ENCODE data around the gene BCAR1.
"Not testable (repeated sequence)": the region's sequence is repeated elsewhere in the genome, so short reads cannot be mapped to it uniquely, and the experiment has no call there.

Gene BCAR1

DNA sequence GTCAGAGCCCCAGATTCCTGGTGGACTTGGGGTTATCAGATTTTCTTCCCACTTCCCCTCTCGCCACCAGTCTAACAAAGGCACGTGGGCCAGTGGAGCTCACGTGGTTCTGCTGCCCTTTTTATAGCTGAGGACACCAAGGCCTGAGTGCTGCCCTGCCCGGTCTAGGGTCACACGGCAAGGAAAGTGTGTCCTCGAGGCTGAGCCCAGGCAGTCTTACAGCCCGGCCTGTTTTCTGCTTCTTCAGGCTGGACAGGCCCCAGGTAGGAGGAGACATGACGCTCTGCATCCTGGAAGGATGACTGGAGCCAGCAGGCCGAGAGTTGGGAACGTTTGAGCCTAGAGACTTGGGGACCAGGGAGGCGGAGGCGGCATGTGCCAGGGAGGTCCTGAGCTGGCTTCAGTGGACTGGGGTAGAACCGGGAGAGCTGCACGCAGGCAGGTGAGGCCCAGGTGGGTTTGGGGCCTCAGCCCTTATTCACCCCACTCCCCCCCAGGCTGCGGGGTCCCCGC, 29.1 kb downstream of the BCAR1 start:
- DNase-seq, result no peak

DNA sequence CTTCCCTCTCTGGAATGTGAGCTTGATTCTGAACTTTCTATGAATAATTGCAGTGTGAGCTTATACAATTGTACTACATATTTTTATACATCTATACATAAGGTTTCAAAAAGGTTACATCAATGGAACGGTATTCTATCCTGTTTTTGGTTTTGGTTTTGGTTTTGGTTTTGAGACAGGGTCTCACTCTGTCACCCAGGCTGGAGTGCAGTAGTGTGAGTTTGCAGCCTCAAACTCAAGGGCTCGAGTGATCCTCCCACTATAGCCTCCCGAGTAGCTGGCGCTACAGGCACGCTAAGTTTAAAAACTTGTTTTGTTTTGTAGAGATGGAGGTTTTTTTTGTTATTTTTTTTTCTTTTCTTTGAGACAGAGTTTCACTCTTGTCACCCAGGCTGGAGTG, 31.6 kb downstream of the BCAR1 start:
- DNase-seq, result no peak

DNA sequence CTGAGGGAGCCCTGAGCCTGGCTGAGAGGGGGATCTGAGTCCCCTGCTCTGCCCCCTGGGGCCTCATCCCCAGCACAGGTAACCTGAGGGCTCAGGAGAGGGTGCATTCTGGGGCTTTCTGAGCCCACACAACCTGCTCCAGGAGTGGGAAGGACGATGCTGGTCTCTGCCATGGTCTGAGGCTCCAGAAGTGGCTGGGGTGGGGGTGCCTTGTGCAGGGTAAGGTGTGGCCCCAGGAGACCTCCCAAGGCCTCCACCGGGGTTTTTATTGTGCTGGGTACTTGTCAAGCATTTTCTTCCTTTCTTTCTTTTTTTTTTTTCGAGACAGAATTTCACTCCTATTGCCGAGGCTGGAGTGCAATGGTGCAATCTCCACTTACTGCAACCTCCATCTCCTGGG, 32.3 kb downstream of the BCAR1 start:
- DNase-seq, result no peak

DNA sequence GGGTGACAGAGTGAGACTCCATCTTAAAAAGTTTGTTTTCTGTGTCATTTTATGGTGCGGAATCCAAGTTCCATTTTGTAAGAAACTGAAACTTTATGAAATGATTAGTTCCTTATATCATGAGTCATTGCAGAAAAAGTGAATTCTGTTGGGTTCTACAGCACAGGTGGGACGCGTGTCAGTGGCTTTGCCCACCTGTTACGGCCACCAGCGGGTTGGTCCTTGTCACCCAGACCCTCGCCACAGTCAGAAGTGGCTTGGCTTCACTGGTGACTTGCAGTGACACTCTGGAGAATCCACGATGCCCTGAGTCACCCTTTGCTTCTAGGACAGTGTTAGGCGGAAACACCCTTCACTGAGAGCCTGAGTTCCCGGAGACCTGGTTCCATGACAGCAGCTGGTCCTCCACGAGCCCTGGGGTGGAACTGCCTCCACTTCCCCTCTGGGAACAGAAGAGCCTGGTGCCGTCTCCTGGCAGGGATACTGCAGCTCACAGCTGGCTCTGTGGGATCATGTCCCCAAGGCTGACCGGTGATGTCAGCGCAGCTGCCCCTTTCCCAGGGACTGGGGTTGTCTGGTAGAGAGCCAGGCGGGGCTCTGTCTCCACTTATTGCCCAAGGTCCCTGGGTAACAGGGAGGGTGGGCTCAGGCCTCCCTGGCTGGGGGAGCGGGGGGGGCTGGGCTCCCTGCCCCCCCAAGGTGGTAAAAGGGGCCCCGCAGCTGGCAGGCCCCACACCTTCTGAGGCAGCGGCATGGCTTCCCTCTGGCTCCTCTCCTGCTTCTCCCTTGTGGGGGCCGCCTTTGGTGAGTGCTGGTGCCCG, 33.0 kb downstream of the BCAR1 start, which contains the start of gene CTRB1:
Gene CTRB1 (plus strand): TSS at position 733 of the 821 bp plus-strand sequence. CDS start 20 bp downstream, at position 753.
- DNase-seq, result no peak

DNA sequence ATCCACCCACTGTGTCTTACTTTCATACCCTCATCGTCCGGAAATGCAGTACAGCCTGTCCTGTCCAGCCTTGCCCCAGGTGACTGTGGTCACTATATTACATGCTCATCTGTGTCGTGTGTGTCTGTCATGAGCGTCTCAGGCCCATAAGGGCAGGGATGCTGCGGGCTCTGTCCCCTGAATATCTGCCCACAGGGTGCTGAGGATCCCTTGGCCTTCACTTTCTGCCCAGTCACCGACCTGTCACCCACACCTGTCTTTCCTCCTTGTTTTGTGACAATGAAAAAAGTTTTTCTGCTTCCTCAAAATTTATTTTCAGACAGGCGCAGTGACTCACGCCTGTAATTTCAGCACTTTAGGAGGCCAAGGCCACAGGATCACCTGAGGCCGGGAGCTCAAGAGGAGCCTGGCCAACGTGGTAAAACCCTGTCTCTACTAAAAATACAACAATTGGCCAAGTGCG, 34.0 kb downstream of the BCAR1 start:
- DNase-seq, result no peak

DNA sequence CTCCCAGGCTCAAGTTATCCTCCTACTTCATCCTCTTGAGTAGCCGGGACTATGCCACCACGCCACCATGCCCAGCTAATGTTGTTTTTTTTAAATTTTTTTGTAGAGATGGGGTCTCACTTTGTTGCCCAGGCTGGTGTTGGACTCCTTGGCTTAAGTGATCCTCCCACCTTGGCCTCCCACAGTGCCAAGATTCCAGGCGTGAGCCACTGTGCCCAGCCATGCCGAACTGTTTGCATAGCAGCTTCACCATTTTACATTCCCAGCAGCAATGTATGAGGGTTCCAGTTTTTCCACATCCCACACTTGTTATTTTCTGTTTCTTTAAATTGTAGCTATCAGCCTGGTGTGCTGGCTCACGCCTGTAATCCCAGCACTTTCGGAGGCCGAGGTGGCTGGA, 34.8 kb downstream of the BCAR1 start:
- DNase-seq, result no peak

DNA sequence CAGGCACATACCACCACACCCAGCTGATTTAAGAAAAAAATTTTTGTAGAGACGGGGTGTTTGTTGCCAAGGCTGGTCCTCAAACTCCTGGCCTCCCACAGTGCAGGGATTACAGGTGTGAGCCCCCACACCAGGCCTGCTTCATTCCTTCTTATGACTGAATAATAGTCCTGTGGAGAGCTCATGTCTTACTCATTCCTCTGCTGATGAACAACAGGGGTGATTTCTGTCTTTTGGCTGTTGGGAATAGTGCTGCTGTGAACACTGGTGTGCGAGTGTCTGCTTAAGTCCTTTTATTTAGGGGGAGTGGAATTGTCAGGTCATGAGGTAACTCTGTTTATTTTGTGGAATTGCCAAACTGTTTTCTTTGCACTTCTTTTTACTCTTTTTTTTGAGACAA, 35.3 kb downstream of the BCAR1 start:
- DNase-seq, result no peak

DNA sequence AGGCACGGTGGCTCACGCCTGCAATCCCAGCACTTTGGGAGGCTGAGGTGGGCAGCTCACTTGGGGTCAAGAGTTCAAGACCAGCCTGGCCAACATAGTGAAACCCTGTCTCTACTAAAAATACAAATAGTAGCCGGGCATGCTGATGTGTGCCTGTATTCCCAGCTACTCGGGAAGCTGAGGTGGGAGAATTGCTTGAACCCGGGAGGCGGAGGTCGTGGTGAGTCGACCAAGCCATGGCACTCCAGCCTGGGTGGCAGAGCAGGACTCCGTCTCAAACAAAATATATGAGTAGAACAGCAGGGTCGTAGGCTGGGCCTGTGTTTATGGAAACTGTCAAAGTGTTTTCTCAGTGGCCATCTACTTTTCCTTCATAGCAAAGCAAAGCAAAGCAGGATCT, 40.1 kb downstream of the BCAR1 start:
- DNase-seq, result not testable (repeated sequence)

DNA sequence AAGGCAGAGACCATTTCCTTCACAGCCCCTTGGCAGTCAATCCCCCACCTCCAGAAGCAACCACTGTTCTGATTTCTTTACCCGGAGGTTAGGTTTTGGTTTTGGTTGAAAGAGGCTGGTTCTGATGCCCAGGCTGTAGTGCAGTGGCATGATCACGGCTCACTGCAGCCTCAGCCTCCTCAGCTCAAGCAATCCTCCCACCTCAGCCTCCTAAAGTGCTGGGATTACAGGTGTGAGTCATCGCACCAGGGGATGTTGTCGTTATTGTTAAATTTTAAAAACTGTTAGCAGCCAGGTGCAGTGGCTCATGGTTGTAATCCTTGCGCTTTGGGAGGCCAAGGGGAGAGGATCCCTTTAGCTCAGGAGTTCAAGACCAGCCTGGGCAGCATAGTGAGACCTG, 41.5 kb downstream of the BCAR1 start:
- DNase-seq, result no peak

DNA sequence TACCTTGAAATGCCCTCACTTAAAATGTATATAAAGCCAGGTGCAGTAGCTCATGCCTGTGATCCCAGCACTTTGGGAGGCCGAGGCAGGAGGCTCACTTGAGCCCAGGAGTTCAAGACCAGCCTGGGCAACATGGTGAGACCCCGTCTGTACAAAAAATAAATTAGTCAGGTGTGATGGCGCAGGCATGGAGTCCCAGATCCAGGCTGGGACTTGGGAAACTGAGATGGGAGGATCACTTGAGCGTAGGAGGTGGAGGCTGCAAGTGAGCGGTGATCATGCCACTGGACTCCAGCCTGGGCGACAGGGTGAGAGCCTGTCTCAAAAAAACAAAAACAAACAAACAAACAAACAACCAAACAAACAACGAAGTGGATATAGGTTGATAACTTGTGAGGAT, 41.9 kb downstream of the BCAR1 start:
- not testable (repeated sequence) for DNase-seq

DNA sequence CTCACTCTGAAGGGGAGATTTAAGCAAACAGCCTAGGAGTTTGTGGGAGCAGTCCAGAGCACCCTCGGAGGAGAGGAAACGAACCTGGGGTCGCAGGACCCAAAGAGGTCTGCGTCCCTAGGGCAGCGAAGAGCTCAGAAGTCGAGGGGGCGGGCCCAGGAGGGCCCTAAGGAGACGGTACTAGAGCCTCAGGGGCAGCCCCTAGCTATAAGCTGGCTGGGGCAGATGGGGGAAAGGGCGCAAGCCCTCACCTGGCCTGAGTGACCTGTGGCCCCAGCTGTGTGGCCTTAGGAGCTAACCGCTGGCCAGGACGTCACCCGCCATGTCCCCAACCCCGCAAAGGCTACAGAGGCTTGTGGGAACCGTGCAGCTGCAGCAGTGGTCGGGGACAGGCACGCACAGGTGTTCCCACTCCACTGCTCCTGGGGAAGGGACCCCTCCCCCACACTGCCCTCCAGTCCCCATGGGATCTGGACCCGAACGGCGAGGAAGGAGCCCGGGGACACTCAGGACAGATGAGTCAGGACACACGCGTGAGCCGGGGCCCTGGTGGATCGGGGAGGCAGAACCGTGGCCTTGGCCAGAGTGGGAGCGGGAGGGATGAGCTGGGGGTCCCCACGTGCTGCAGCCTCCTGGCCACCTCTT, 42.4 kb downstream of the BCAR1 start:
- no peak for DNase-seq

DNA sequence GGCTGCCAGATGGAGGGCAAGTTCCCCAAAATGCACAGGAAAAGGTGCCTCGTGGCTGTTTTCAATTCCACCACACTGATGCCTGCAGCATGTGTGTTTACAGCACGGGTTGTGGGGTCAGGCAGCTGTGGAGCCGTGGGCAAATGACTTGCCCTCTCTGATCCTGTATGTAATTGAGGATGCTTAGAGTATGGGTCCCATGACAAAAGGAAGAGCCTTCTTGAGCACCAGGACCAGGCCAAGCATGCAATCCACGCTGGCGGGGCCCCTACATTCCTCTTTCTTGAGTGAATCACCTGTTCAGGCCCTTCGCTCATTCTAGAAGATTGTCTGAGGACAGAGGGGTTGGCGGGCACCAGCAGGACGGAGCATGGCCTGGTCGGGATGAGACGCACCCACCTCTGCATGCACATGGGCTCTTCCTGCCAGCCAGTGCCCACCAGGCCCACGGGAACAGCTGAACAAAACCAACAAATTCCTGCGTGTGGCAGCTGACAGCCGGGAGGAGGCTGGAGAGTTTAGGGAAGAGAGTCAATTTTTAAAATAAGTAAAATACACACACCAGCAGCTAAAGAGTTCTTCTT, 43.1 kb downstream of the BCAR1 start:
- DNase-seq, result no peak

DNA sequence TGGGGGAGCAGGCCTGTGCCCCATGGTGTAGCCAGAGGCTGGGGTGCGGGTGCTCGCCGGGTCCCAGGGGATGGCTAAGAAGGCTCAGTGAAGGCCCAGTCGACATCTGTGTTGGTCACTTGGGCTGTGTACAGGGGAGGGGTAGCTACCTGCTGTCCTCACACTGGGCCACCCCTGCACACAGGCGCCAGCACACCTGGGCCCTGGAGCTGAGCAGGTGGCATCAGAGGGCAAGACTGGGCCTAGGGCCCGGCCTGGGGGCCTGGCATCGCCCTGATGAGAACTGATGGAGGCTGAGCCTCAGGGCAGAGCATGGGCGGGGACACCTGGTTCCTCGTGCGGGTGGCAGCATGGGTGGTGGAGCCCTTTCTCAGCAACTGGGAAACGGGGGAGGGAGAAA, 43.6 kb downstream of the BCAR1 start:
- no peak for DNase-seq

DNA sequence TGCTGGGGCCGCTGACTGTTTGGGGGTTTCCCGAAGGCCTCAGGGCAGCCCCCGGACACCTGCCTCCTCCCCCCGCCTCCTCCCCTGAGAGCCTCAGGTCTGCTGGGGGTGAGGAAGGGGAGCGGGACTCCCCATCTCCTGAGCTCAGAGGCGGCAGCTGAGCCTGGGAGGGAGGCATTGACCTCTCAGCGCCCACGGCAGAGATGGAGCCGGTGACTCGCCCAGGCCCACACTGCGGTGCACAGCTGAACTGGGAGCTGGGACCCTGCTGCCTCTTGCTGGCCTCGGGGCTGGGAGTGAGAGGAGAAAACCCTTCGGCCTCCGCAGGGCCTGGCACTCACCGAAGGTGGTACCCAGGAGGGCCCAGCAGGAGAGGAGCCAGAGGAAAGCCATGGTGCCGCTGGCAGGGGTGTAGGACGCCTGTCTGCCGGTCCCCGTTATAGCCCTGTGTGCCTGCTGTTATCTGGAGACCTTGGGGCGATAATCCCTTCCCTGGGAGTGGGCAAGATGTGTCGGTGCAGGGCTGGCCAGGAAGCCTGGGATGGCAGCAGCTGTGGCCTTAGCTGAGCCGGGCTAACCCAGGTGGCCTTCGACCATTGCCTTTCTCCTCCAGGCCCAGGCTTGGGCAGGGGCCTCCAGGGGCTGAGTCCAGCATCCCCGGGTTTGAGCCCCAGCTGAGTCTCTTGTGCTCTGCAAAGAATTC, 44.5 kb downstream of the BCAR1 start, which contains the start of gene CTRB2:
Gene CTRB2 (minus strand): TSS at position 413 of the 703 bp plus-strand sequence. CDS start 20 bp downstream, at position 393.
- no peak for DNase-seq

DNA sequence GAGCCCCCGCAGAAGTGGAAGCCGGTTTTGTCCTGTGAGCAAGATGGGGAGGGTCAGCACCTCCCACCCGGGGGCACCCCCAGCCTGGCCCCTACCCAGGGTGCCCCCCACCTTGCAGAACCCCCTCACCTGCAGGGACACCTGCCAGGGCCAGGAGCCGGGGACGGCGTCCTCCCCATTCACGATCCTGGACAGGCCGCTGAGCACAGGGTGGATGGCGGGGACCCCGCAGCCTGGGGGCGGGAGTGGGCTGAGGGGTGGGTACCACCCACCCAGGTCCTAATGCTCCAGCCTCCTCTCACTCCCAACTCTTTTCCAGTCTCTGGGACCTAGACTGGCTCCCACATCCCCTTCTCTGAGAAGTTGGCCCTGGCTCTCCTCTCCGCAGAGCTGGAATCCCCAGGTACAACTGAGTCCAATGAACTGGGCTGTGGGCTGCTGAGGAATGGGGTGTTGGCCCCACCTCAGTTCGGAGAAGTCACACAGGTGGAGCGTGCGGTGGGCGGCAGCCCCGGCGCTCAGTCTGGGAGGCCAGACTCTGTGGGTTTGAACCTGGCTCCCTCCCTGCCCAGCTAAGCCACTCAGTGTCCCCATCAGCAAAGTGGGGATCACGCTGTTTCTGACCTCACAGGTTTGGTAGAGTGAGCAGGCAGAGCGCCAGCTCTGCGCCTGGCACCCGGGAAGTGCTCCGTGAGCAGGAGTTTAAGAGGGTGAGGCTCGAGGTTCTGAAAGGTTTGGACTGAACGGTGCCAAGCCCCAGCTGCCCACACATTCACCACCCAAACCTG, 45.3 kb downstream of the BCAR1 start:
- not testable (repeated sequence) for DNase-seq

DNA sequence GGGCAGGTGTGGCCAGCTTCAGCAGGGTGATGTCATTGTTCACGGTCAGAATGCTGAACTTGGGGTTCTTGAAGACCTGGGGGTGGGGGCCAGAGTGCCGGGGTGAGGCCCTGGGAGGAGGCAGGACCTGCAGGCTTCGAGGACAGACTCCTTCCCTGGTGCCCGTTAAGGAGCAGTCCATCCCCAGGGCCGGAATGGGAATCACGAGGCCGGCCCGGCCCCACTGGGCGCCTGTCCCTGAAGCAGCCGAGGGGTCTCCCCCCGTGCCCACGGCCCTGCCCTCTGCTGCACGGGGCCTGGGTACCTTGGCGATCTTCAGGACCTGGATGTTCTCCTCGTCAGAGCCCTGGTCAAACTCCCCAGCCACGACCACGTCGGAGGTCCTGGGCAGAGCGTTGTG, 46.0 kb downstream of the BCAR1 start:
- not testable (repeated sequence) for DNase-seq

DNA sequence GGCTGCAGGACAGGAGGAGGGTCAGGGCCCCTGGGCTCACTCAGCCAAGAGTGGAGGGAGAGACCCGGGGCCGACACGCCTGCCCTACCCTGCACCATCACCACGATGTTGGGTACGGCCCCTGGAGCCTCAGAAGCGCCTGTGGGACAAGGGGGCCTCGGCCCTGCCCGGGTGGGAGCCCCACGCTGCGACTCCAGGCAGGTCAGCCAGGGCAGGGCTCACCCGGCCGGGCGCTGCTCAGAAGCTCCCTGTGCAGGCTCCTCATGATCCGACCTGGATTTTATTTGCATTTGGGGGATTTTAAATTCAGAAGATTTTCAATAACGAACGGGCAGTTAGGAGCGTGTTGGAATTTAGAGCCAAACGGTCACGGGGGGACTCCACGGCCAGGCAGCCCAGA, 46.5 kb downstream of the BCAR1 start:
- DNase-seq, result not testable (repeated sequence)

DNA sequence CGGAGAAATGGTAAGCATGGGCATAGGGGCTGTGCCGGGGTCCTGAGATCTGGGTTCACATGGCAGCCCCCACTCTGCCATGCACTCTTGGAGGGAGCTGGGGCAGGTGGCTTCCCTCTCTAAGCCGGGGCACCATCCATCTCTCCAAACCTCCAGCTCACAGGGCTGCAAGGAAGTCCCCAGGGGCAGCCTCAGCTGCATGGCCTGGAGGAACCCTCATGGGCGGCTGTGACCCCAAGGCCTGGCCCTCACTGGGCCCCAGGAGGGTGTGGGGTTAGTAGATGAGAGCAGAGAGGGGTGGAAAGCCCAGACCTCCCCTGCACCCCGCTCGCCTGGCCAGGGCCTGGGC, 47.0 kb downstream of the BCAR1 start:
- no peak for DNase-seq

DNA sequence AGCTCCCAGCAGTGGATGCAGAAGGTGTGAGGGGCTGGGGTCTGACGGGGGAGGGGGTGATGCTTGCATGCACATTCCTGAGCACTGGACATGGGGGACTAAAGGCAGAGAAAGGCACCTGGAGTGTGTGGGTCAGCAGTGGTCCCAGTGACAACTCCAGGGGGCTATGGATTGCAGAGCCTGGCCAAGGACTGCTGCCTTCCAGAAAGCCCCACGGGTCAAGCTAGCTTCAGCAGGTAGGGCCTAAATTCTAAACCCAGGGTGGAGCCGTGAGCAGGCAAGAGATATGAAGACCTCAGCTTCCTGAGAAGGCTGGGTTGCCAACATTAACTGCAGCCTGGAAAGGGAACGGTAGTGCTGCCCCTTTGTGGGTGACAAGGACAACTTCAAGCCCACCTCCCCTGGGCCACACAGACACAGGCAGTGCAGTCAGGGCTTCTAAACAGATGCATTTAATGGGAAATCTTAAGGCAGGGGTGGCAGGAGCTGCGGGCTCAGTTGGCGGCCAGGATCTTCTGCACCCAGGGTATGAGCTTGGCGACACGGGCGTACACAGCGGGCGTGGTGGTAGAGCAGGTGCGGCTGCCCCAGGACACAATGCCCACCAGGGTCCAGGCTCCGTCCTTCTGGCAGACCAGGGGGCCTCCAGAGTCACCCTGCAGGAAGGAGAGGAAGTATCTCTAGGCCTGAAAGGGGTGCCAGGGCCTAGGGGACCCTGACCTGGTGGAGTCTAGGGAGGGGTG, 47.6 kb downstream of the BCAR1 start:
- DNase-seq, result no peak

DNA sequence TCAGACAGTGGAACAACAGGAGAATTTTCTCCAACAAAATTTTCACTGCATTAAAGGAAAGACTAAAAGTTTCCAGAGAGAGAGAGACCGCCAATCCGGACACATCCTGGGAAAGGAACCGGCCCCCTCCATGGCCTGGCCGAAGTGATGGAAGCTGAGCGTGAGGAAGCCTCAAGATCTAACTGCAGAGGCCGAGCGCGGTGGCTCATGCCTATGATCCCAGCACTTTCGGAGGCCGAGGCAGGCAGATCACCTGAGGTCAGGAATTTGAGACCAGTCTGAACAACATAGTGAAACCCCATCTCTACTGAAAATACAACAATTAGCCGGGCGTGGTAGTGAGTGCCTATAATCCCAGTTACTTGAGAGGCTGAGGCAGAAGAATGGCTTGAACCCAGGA, 48.3 kb downstream of the BCAR1 start:
- DNase-seq, result no peak

DNA sequence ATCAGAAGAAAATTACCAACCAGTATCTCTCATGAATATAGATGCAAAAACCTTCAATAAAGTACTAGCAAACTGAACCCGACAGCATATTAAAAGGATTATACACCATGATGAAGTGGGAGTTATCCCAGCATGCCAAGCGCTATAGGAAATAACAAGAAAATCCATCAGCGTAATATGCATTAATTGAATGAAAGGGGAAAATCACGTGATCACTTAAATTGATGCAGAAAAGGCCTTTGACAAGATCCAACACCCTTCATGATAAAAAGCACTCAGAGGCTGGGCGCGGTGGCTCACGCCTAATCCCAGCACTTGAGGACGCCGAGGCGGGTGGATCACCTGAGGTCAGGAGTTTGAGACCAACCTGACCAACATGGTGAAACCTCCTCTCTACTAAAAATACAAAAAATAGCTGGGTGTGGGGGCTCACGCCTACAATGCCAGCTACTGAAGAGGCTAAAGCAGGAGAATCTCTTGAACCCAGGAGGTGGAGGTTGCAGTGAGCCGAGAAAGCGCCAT, 49.3 kb downstream of the BCAR1 start:
- DNase-seq, result no peak
